ENCODE data around the gene ZGRF1.

The ZGRF1 gene

GRCh38 chr4:112636688-112637551, at the start of gene ZGRF1, which contains the start of gene LARP7:
Gene ZGRF1, minus strand, starts transcription at chr4:112636909. Its CDS starts 3,733 bp downstream, at chr4:112633176.
Gene LARP7, plus strand, starts transcription at chr4:112637143. Its CDS starts 7,527 bp downstream, at chr4:112644670.
- Histone ChIP-seq H3K9me3 (ENCODE audit: insufficient read depth, low read length, severe bottlenecking) (no peaks in the 10 kb centered on the region), H3K9ac (ENCODE audit: low read depth, low read length) (peak within 1 kb of the TSS; percentile 68), H3K4me1 (ENCODE audit: insufficient read depth, low read length) (peaks cover 51% of the 10 kb centered on the region), H3K27me3 (ENCODE audit: insufficient read depth, low read length, poor library complexity) (no peaks in the 10 kb centered on the region), H3K4me3 (ENCODE audit: low read depth in 1 of 2, low read length in 2 of 2) (peak within 1 kb of the TSS; percentile 98), H3K27ac (ENCODE audit: low read length) (peak within 1 kb of the TSS; percentile 94), H3K36me3 (ENCODE audit: insufficient read depth, low read length) (peaks cover 15% of the 10 kb centered on the region; the same call in 1 of the 2 replicates), H4K20me1 (ENCODE audit: insufficient read depth, low read length) (peaks cover 3% of the 10 kb centered on the region; the same call in 1 of the 2 replicates), H2AFZ (ENCODE audit: low read depth, low read length) (peak within 1 kb of the TSS; percentile 97), H3K4me2 (ENCODE audit: insufficient read depth, low read length) (peak within 1 kb of the TSS; percentile 90), H3K79me2 (ENCODE audit: insufficient read depth, low read length) (peaks cover 87% of the 10 kb centered on the region)
- no peak for TF ChIP-seq EZH2 (IDR thresholded peaks at IDR 0.05; ENCODE audit: borderline replicate concordance, low read depth, low read length, severe bottlenecking)
- peak; percentile 94 for TF ChIP-seq CTCF (IDR thresholded peaks at IDR 0.05; ENCODE audit: borderline replicate concordance, extremely low read depth, low read length, poor library complexity, severe bottlenecking)
- ATAC-seq (ENCODE audit: insufficient read depth, low read depth) (peak; percentile 92), DNase-seq (peak; percentile 98)

- H3K9me3 ChIP-seq (ENCODE audit: insufficient read depth, low read length, severe bottlenecking): no peaks in the 10 kb centered on the region
- ATAC-seq (ENCODE audit: insufficient read depth, low read depth) (no peak), DNase-seq (no peak)
- H2AFZ ChIP-seq (ENCODE audit: low read depth, low read length): no peak overlapping the region
- H3K4me2 ChIP-seq (ENCODE audit: insufficient read depth, low read length): no peak overlapping the region
- no peaks in the 10 kb centered on the region for H3K36me3 ChIP-seq (ENCODE audit: insufficient read depth, low read length)
- H3K79me2 ChIP-seq (ENCODE audit: insufficient read depth, low read length): no peaks in the 10 kb centered on the region
- no peak overlapping the region for H3K27ac ChIP-seq (ENCODE audit: low read length)
- no peak overlapping the region for H3K4me3 ChIP-seq (ENCODE audit: low read depth in 1 of 2, low read length in 2 of 2)
- H3K27me3 ChIP-seq (ENCODE audit: insufficient read depth, low read length, poor library complexity): no peaks in the 10 kb centered on the region
- no peaks in the 10 kb centered on the region for H4K20me1 ChIP-seq (ENCODE audit: insufficient read depth, low read length)
- no peak for TF ChIP-seq EZH2 (IDR thresholded peaks at IDR 0.05; ENCODE audit: borderline replicate concordance, low read depth, low read length, severe bottlenecking)
- TF ChIP-seq CTCF (IDR thresholded peaks at IDR 0.05; ENCODE audit: borderline replicate concordance, extremely low read depth, low read length, poor library complexity, severe bottlenecking): no peak
- no peaks in the 10 kb centered on the region for H3K4me1 ChIP-seq (ENCODE audit: insufficient read depth, low read length)
- H3K9ac ChIP-seq (ENCODE audit: low read depth, low read length): no peak overlapping the region
These were observed 44.3 kb upstream of the ZGRF1 start for GRCh38 chr4:112680996-112681395.

GRCh38 chr4:112677519-112678091, 40.9 kb upstream of the ZGRF1 start:
- DNase-seq: no peak
- no peak overlapping the region for H2AFZ ChIP-seq (ENCODE audit: low read depth, low read length)
- no peaks in the 10 kb centered on the region for H3K79me2 ChIP-seq (ENCODE audit: insufficient read depth, low read length)
- no peak for ATAC-seq (ENCODE audit: insufficient read depth, low read depth)
- no peaks in the 10 kb centered on the region for H4K20me1 ChIP-seq (ENCODE audit: insufficient read depth, low read length)
- no peak for TF ChIP-seq EZH2 (IDR thresholded peaks at IDR 0.05; ENCODE audit: borderline replicate concordance, low read depth, low read length, severe bottlenecking)
- no peak for TF ChIP-seq CTCF (IDR thresholded peaks at IDR 0.05; ENCODE audit: borderline replicate concordance, extremely low read depth, low read length, poor library complexity, severe bottlenecking)
- no peak overlapping the region for H3K4me3 ChIP-seq (ENCODE audit: low read depth in 1 of 2, low read length in 2 of 2)
- no peak overlapping the region for H3K27ac ChIP-seq (ENCODE audit: low read length)
- H3K4me2 ChIP-seq (ENCODE audit: insufficient read depth, low read length): no peak overlapping the region
- no peaks in the 10 kb centered on the region for H3K36me3 ChIP-seq (ENCODE audit: insufficient read depth, low read length)
- no peaks in the 10 kb centered on the region for H3K4me1 ChIP-seq (ENCODE audit: insufficient read depth, low read length)
- no peaks in the 10 kb centered on the region for H3K27me3 ChIP-seq (ENCODE audit: insufficient read depth, low read length, poor library complexity)
- H3K9ac ChIP-seq (ENCODE audit: low read depth, low read length): no peak overlapping the region
- H3K9me3 ChIP-seq (ENCODE audit: insufficient read depth, low read length, severe bottlenecking): no peaks in the 10 kb centered on the region

All from DND-41 (cell line).